Fibroblast of skin of scalp (primary cell): ENCODE data around the gene EPS8L1. TPM values are rescaled to one million over a fixed set of nuclear protein-coding genes. Genes with fewer than 3 reads are reported as not detected.
"Not testable (repeated sequence)": the region's sequence is repeated elsewhere in the genome, so short reads cannot be mapped to it uniquely, and the experiment has no call there.

Experiments
- DNase-seq: peaks from one replicate; pipeline ENCODE4 v3.0.0-alpha.2; 2013
- polyA plus RNA-seq, 2 experiments: library from polyadenylated mRNA; unstranded; fragments of 120-200 nt; gene quantifications; one replicate each; pipeline ENCODE4 v1.2.1, GENCODE V29; 2013; ENCODE audit not compliant: insufficient read length in 2 of 2

Gene EPS8L1
- polyA plus RNA-seq (2013, experiment 1 of 2; ENCODE audit: insufficient read length): 0.89 TPM
- polyA plus RNA-seq (2013, experiment 2 of 2; ENCODE audit: insufficient read length): 1.9 TPM

DNA sequence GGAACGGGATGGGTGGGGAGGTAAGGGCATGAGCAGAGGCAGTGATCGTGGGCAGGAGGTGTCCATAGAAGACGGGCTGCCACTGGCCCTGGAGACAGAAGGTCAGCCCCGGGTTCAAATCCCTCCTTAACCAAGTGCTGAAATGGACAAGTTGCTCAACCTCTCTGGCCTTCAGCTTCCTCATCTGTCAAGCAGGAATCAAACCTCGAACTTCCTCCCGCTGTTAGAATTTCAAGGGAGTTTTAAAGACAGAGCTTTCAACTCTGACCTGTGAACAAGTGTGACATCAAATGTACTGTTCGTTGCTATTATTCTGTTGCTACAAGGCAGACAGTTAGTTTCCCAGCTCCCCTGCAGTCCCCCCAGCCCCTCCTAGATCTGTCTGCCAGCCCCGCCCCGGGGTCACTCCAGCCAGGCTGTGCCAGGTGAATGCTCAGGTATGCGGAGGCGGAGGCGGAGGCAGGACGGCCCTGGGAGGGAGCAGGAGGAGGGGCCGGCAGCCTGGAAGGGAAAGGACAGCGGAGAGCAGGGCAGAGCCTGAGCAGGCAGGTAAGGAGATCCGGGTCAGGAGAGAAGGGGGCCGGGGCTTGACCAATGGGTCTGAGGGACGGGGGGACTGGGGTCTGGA lies at the start of gene EPS8L1:
Gene EPS8L1 (plus strand): TSS at position 499 of the 628 bp plus-strand sequence. CDS start 576 bp downstream, outside the sequence.
- DNase-seq: no peak

DNA sequence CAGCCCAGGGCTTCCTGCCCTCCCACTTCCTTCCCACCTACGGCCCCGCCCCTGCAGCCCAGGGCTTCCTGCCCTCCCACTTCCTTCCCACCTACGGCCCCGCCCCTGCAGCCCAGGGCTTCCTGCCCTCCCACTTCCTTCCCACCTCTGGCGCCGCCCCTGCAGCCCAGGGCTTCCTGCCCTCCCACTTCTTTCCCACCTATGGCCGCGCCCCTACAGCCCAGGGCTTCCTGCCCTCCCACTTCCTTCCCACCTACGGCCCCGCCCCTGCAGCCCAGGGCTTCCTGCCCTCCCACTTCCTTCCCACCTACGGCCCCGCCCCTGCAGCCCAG lies 48.6 kb upstream of the EPS8L1 start:
- not testable (repeated sequence) for DNase-seq

GRCh38 chr19:55027472-55028337 lies 48.0 kb upstream of the EPS8L1 start:
- DNase-seq: no peak

DNA sequence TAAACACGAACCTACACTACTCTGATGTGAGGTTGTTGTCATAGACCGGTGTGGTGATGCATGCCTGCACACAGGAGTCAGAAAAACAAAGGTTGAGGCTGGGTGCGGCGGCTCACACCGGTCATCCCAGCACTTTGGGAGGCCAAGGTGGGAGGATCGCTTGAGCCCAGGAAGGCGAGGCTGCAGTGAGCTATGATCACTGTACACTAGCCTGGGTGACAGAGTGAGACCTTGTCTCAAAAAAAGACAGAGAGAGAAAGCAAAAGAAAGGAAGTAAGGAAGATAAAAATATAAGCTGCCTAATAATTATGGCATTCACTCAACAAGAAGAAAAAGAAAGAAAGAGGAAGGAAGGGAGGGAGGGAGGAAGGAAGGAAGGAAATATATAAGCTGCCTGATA lies 46.9 kb upstream of the EPS8L1 start:
- DNase-seq: no peak

- DNase-seq: no peak
These were observed 44.5 kb upstream of the EPS8L1 start for GRCh38 chr19:55031178-55031577.

DNA sequence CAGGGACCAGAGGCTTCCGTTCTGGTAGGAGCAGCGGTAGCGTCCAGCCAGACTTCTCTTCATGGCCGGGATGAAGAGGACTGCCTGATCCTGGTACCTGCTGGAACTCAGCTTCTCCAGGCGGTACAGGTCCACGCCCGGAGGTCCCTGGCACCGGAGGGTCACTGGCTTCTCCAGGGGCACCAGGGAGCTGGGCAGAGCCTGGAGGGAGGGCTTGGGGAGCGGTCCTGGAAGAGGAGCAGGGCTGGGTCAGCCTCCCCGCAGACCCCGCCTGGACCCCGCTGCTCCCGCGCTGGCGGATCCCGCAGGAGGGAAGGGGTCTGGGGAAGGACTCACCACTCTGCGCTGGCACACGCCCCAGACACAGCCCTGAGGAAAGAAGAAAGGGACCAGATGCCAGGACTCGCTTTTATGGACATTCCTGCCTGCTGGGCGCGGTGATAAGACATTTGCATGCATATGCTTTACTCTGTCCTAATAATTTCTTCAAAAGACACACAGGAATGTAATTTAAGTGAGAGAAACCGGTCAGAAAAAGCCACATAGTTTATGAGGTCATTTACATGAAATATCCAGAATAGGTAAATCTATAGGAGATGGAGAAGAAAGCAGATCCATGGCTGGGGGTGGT lies 43.4 kb upstream of the EPS8L1 start:
- DNase-seq: no peak

DNA sequence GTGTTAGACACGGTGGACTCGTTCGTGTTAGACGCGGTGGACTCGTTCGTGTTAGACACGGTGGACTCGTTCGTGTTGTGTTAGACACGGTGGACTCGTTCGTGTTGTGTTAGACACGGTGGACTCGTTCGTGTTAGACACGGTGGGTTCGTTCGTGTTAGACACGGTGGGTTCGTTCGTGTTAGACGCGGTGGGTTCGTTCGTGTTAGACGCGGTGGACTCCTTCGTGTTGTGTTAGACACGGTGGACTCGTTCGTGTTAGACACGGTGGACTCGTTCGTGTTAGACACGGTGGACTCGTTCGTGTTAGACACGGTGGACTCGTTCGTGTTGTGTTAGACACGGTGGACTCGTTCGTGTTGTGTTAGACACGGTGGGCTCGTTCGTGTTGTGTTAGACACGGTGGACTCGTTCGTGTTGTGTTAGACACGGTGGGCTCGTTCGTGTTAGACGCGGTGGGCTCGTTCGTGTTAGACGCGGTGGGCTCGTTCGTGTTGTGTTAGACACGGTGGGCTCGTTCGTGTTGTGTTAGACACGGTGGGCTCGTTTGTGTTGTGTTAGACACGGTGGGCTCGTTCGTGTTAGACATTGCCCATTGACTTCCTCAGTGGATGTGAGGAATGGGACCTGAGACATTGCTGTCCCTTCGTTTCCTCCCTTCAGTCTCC lies 42.6 kb upstream of the EPS8L1 start:
- DNase-seq: not testable (repeated sequence)

- DNase-seq: no peak
These were observed 40.9 kb upstream of the EPS8L1 start for GRCh38 chr19:55034751-55035150.

- DNase-seq: no peak
These were observed 39.6 kb upstream of the EPS8L1 start for GRCh38 chr19:55036058-55036457.

GRCh38 chr19:55037603-55038002 lies 38.1 kb upstream of the EPS8L1 start:
- not testable (repeated sequence) for DNase-seq

- not testable (repeated sequence) for DNase-seq
These were observed 35.0 kb upstream of the EPS8L1 start for GRCh38 chr19:55040654-55041053.

DNA sequence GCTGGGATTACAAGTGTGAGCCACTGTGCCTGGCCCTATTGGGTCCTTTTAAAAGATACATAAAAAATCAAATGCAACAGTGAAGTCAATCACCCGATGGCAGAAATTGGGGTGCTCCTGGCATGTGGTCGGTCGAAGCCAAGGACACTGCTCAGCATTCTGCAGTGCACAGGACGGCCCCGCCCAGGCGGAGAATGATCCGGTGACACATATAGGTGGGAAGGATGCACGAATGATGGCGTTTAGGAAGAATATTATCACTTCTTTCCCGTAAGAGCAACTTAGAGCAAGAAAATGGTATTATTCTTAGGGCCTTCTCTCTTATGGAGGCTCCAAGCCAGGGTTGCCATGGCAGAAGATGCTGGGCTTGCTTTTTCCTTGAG lies 34.4 kb upstream of the EPS8L1 start:
- DNase-seq: no peak

DNA sequence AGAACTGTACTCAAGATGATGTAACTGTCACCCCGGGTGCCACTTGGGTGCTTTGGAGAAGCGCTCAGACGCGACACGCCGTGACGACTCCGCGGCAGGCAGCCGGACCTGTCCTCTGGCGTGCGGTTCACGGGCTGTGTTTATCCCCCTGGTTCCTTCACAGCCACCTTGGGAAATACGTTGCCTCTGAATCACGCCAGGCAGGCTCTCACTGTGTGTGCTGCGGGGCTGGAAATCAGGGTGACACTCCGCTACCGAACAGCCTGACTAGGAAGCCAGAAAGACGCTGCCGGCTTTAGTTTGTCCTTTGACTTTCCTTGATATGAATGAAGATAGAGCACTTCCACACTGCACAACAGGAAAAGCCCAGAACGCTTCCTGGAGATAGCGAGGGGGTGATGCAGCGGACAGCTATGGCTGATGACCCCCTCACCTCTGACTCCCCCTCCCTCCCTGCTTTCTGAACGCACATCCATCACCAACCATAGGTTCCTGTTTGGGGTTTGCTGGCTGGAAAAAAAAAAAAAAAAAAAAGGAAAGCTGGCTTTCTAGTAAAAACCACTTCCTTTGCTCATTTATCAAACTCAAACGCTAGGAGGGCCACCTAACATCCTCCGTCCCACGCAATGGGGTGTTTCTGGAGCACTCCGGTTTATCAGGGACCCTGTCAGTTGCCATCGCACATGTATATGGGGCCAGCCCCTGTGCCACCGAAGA lies 33.9 kb upstream of the EPS8L1 start:
- no peak for DNase-seq

DNA sequence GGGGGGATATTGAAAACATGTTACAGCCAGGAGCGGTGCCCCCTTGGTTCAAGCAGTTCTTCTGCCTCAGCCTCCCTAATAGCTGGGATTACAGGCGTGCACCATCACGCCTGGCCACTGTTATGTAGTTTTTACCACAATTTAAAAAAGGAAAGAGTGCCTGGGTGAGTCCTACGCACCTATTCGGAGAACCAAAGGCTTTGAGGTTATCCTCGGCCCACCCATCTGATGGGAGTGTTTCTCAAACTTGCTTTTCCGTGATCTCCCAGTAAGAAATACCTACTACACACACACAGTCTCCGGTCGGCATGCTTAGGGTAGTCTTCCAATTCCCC lies 33.4 kb upstream of the EPS8L1 start:
- no peak for DNase-seq

GRCh38 chr19:55042688-55043087 lies 33.0 kb upstream of the EPS8L1 start:
- no peak for DNase-seq

GRCh38 chr19:55044286-55044685 lies 31.4 kb upstream of the EPS8L1 start:
- no peak for DNase-seq

DNA sequence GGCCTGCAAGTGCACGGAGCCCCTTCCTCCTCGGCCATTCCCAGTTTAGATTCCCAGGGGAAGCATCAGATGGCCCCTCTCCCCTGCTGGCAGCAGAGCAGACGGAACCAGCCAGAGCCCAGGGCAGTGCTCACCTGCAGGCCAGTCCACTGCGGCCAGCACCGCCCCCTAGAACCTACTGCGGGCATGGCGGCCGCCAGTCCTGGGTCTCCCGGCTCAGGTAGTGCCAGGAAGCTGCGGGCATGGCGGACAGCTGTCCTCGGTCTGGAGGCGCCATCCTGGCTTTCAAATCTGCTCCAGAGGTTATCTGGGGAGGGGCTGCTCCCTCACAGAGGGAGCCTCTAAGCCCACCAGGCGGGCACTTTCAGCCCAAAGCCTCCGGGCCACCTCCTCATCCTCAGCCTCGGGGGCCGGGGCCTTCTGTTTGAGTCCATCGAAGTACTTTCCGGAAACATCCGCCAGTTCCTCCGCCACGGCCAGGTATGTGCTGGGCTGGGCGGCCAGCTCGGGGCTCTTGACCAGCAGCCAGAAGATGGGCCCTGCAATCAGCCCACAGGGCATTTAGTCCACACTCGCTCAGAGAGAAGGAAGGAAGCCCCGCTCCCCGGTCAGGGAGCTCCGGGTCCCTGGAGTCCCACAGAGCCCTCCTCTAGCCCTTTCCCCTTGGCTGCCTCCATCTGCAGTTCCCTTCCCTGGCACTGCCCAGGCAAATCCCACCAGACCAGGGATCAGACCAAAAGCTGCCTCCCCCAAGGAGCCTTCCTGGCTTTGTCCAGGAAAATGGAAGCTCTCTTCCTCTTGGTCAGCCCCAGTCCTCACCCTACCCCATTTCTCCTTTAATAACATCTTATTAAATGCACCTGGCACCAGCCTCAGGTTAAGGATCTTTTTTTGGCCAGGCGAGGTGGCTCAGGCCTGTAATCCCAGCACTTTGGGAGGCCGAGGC lies 30.6 kb upstream of the EPS8L1 start:
- DNase-seq: no peak

- no peak for DNase-seq
These were observed 28.6 kb upstream of the EPS8L1 start for GRCh38 chr19:55046975-55047622.

DNA sequence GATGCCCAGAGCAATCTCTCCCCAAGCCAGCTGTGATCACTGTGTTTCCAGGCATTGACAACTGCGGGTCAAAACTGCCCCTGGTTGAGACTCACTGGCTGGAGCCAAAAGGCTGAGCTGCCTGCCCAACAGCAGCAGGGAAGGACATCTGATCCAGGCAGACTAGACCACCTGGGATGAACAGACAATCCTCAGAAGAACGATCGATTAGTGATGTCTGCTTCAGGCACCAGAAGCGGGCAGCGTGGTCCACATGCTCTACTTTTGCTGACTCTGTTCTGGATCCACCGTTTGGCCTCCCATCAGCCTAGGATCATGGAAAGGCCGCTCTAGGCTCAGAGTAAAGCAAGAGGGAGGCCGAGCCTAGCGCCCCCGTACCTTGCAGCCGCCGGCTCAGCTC lies 27.7 kb upstream of the EPS8L1 start:
- DNase-seq: no peak

- no peak for DNase-seq
These were observed 27.2 kb upstream of the EPS8L1 start for GRCh38 chr19:55048446-55048845.
